NB4 (cell line): ENCODE measurements around the gene EDIL3.
"Not testable (repeated sequence)": the region's sequence is repeated elsewhere in the genome, so short reads cannot be mapped to it uniquely, and the experiment has no call there.

Experiments used
- DNase-seq: peaks from one replicate; pipeline ENCODE4 v3.0.0; 2010; ENCODE audit warnings: low read depth
- H3K4me3 ChIP-seq: one replicate; pipeline ENCODE4 v1.5.1; 2011; ENCODE audit warnings: mild to moderate bottlenecking, low read depth, low read length, moderate library complexity
- CTCF ChIP-seq: IDR thresholded peaks from one replicate; pipeline ENCODE4 v1.5.1; 2012; ENCODE audit warnings: low read depth, low read length
- MAX ChIP-seq: IDR thresholded peaks from 2 replicates; pipeline ENCODE4 v1.6.1; 2011; ENCODE audit warnings: low read depth, low read length
- MYC ChIP-seq: IDR thresholded peaks from 2 replicates; pipeline ENCODE4 v1.6.1; 2011; ENCODE audit warnings: low read depth, low read length
- POLR2A ChIP-seq: IDR thresholded peaks from 2 replicates; pipeline ENCODE4 v1.6.1; 2011; ENCODE audit warnings: mild to moderate bottlenecking; ENCODE audit not compliant: insufficient read length; ENCODE audit errors: extremely low read depth

Gene EDIL3

GRCh38 chr5:84028093-84028492, 356.6 kb downstream of the EDIL3 start:
- TF ChIP-seq POLR2A (no peak), MYC (no peak), CTCF (no peak), MAX (no peak)
- DNase-seq: no peak
- H3K4me3 ChIP-seq: no peak overlapping the region

GRCh38 chr5:84018521-84018920, 366.2 kb downstream of the EDIL3 start:
- DNase-seq: peak; percentile 46
- not testable (repeated sequence) for H3K4me3 ChIP-seq

GRCh38 chr5:84017523-84018172, 367.0 kb downstream of the EDIL3 start:
- no peak for DNase-seq
- no peak for TF ChIP-seq CTCF
- no peak for TF ChIP-seq POLR2A
- no peak for TF ChIP-seq MYC
- TF ChIP-seq MAX: no peak
- H3K4me3 ChIP-seq: no peak overlapping the region

DNA sequence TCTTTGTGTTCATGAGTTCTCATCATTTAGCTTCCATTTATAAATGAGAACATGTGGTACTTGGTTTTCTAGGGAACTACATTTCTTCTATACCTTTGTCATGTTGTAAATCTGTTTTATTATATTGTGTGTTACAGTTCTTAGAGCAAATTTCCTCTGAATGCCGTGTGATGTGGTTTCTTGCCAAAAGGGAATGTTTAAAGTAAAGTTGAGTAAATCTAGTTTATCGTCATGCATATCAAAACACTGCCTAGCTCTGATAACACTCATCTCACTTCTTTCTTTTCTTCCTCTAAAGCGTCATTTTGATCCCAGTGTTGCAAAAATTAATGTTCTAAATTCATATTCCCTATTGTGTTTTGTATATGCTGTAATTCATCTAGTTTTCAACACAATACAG, 368.6 kb downstream of the EDIL3 start:
- TF ChIP-seq CTCF (no peak), POLR2A (no peak)
- no peak overlapping the region for H3K4me3 ChIP-seq
- no peak for DNase-seq

GRCh38 chr5:84014966-84015365, 369.7 kb downstream of the EDIL3 start:
- TF ChIP-seq CTCF (no peak), POLR2A (no peak), MYC (no peak), MAX (no peak)
- H3K4me3 ChIP-seq: no peak overlapping the region
- no peak for DNase-seq

GRCh38 chr5:83993803-83994202, 390.9 kb downstream of the EDIL3 start:
- no peak overlapping the region for H3K4me3 ChIP-seq
- TF ChIP-seq POLR2A: no peak
- TF ChIP-seq CTCF: no peak
- no peak for TF ChIP-seq MAX
- no peak for TF ChIP-seq MYC
- no peak for DNase-seq
